HFF-Myc (cell line): ENCODE results near the gene CUEDC1.

Experiments used
- DNase-seq: peaks from one replicate; pipeline ENCODE4 v3.0.0-alpha.2; 2011; ENCODE audit warnings: low read depth; ENCODE audit errors: extremely low read depth
- H3K4me3 ChIP-seq: replicated peaks from 2 replicates; pipeline ENCODE4 v1.5.1; 2011; ENCODE audit warnings: low read depth, mild to moderate bottlenecking, control low read depth, low read length
- TF ChIP-seq, protein P1 (sequence below): IDR thresholded peaks from 2 replicates; pipeline ENCODE4 v1.5.1; 2012; ENCODE audit warnings: mild to moderate bottlenecking, low read depth, low read length, control low read depth; ENCODE audit errors: missing control alignments

The CUEDC1 gene

DNA sequence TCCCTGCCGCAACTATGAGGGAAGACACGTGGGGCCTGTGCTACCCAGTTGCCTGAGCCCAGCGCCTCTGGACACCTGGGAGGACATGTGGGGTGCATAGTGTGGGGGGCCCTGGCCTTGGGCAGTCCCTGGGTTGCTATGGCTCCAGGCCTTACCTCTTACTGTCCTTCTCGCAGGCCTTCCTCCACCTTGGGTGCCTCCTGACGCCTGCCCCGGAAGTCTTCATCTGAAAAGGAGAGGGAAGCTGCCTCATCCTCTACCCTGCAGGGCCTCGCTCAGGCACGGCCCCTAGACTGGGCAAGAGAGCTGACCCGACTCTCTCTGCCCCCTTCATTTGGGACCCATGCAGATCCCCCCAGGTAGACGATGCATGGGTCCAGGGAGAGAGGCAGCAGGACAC lies 88.9 kb downstream of the CUEDC1 start:
- H3K4me3 ChIP-seq: no peak overlapping the region
- DNase-seq: no peak
- TF ChIP-seq, protein P1, sequence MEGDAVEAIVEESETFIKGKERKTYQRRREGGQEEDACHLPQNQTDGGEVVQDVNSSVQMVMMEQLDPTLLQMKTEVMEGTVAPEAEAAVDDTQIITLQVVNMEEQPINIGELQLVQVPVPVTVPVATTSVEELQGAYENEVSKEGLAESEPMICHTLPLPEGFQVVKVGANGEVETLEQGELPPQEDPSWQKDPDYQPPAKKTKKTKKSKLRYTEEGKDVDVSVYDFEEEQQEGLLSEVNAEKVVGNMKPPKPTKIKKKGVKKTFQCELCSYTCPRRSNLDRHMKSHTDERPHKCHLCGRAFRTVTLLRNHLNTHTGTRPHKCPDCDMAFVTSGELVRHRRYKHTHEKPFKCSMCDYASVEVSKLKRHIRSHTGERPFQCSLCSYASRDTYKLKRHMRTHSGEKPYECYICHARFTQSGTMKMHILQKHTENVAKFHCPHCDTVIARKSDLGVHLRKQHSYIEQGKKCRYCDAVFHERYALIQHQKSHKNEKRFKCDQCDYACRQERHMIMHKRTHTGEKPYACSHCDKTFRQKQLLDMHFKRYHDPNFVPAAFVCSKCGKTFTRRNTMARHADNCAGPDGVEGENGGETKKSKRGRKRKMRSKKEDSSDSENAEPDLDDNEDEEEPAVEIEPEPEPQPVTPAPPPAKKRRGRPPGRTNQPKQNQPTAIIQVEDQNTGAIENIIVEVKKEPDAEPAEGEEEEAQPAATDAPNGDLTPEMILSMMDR: no peak

DNA sequence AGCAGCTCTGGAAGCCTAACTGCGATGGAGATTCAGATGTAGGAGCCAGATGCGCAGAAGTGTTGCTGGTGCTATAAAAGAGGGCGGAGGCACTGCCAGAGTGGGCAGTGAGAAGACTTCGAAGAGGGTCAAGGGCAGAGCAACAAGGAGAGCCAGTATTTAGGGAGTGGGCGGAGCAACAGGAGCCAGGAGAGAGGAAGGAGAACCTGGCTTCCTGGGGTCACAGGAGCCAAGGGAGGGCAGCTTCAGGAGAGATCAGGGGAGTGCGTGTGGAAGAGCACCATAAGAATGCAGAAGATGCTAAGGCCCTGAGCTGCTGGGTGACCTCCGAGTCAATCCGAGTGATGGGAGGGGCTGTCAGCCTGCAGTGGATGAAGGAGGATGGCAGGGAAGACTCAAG lies 90.9 kb downstream of the CUEDC1 start:
- TF ChIP-seq, protein P1: no peak
- no peak overlapping the region for H3K4me3 ChIP-seq

GRCh38 chr17:57862694-57863667 lies 92.2 kb downstream of the CUEDC1 start:
- no peak overlapping the region for H3K4me3 ChIP-seq
- no peak for DNase-seq
- TF ChIP-seq, protein P1: no peak

More for the DNA sequence above, 90.9 kb downstream of the CUEDC1 start:
- no peak for DNase-seq

GRCh38 chr17:57861790-57862693 lies 93.2 kb downstream of the CUEDC1 start:
- no peak for DNase-seq
- TF ChIP-seq, protein P1: no peak
- H3K4me3 ChIP-seq: peak overlapping the region; percentile 14

DNA sequence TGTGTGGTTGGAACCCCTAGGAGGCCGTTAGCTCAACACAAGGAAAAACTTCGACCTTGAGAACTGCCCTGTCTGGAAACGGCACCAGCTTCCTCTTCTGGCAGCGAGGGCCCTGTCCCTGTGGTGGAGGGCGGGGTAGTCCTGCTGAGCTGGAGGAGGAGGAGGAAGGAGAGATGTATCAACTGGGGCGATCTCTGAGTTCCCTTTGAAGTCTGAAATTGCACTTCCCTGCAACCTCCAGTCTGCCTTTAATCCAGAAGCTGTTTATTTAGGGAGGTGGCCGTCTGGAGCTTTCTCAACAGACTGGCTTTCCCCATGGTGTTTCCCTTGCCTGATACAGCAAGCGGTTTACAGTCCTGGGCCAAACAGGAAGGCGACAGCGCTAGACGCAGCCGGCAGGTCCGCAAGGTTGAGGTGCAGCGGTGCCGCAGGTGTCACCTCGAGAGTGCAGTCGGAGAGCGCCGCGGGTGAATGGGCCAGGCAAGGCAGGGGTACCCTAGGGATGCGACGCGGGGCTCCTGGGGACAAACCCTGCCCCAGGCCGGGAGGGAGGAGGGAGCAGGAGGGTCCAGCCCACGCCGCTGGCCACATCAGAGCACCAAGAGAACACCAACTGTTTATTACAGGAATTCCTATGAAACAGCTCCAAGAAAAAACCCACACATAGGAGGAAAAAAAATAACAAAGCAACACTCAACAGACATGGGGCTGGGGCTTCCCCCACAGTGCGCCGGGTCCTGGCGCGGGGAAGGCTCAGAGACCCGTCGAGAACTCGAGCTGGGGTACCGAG lies 94.0 kb downstream of the CUEDC1 start:
- TF ChIP-seq, protein P1: no peak
- peak overlapping the region; percentile 8; the same call in 1 of the 2 replicates for H3K4me3 ChIP-seq
- DNase-seq: no peak

- no peak overlapping the region for H3K4me3 ChIP-seq
- TF ChIP-seq, protein P1: no peak
- no peak for DNase-seq
These were observed 94.7 kb downstream of the CUEDC1 start for GRCh38 chr17:57860414-57860999.
